Osteoblast (primary cell): Measurements from ENCODE around the gene AQR. TPM values are rescaled to one million over a fixed set of nuclear protein-coding genes. Genes with fewer than 3 reads are reported as not detected.

Source experiments
- DNase-seq: peaks from one replicate; pipeline ENCODE4 v3.0.0; 2011; ENCODE audit warnings: low spot score, mixed read lengths; ENCODE audit not compliant: insufficient read length; ENCODE audit errors: missing footprints
- H2AFZ ChIP-seq: 2 replicates; pipeline ENCODE4 v1.6.0; 2011; ENCODE audit warnings: mild to moderate bottlenecking, low read length
- H3K27ac ChIP-seq: 2 replicates; pipeline ENCODE4 v1.5.1; 2011; ENCODE audit warnings: mild to moderate bottlenecking, low read depth, low read length, moderate library complexity
- H3K27me3 ChIP-seq: 2 replicates; pipeline ENCODE4 v1.6.0; 2012; ENCODE audit warnings: mild to moderate bottlenecking, control low read depth, inconsistent platforms, low read length, moderate library complexity; ENCODE audit not compliant: insufficient read depth
- H3K36me3 ChIP-seq: 2 replicates; pipeline ENCODE4 v1.5.1; 2011; ENCODE audit warnings: mild to moderate bottlenecking, low read length, control low read depth, moderate library complexity; ENCODE audit not compliant: insufficient read depth
- H3K4me1 ChIP-seq: 2 replicates; pipeline ENCODE4 v1.5.1; 2011; ENCODE audit warnings: mild to moderate bottlenecking, low read length, control low read depth, moderate library complexity; ENCODE audit not compliant: insufficient read depth
- H3K4me2 ChIP-seq: 2 replicates; pipeline ENCODE4 v1.6.0; 2011; ENCODE audit warnings: mild to moderate bottlenecking, low read length; ENCODE audit not compliant: insufficient read depth
- H3K4me3 ChIP-seq: fragments of 200-600 bp; sonication (generic); 3 replicates; pipeline ENCODE4 v1.5.1; 2012; ENCODE audit warnings: mild to moderate bottlenecking, low read length, inconsistent platforms; ENCODE audit not compliant: insufficient read depth
- H3K79me2 ChIP-seq: 2 replicates; pipeline ENCODE4 v1.6.0; 2012; ENCODE audit warnings: mild to moderate bottlenecking, low read length, control low read depth, inconsistent platforms; ENCODE audit not compliant: insufficient read depth
- H3K9me3 ChIP-seq: 2 replicates; pipeline ENCODE4 v1.5.1; 2011; ENCODE audit warnings: low read depth, low read length, control low read depth
- H4K20me1 ChIP-seq: 2 replicates; pipeline ENCODE4 v1.6.0; 2012; ENCODE audit warnings: mild to moderate bottlenecking, low read length, control low read depth; ENCODE audit not compliant: insufficient read depth
- CTCF ChIP-seq: IDR thresholded peaks from 2 replicates; pipeline ENCODE4 v1.5.1; 2011; ENCODE audit warnings: mild to moderate bottlenecking, low read depth, low read length, moderate library complexity; ENCODE audit errors: extremely low read depth
- total RNA-seq: library from RNA; depleted of rRNA; stranded (reverse); fragments of >200 nt; gene quantifications from 2 replicates; pipeline ENCODE4 v1.2.3, GENCODE V29; 2012

AQR gene
- total RNA-seq, 1 donor, result 24.6 TPM

GRCh38 chr15:34883042-34883441, 86.5 kb downstream of the AQR start:
- H3K4me2 ChIP-seq, result no peak overlapping the region
- no peaks in the 10 kb centered on the region for H3K9me3 ChIP-seq
- H3K79me2 ChIP-seq, result no peaks in the 10 kb centered on the region
- no peaks in the 10 kb centered on the region for H4K20me1 ChIP-seq
- peaks cover 14% of the 10 kb centered on the region for H3K36me3 ChIP-seq
- H3K4me1 ChIP-seq, result no peaks in the 10 kb centered on the region
- no peak for TF ChIP-seq CTCF
- no peaks in the 10 kb centered on the region for H3K27me3 ChIP-seq
- DNase-seq, result no peak
- H3K27ac ChIP-seq, result no peak overlapping the region
- H2AFZ ChIP-seq, result no peak overlapping the region
- no peak overlapping the region for H3K4me3 ChIP-seq

GRCh38 chr15:34879107-34879506, 90.4 kb downstream of the AQR start:
- Histone ChIP-seq H2AFZ (no peak overlapping the region), H3K9me3 (no peaks in the 10 kb centered on the region), H3K4me2 (no peak overlapping the region), H3K27me3 (no peaks in the 10 kb centered on the region), H3K4me3 (no peak overlapping the region), H4K20me1 (no peaks in the 10 kb centered on the region), H3K27ac (no peak overlapping the region), H3K79me2 (no peaks in the 10 kb centered on the region), H3K36me3 (peaks cover 32% of the 10 kb centered on the region), H3K4me1 (no peaks in the 10 kb centered on the region)
- DNase-seq, result no peak
- TF ChIP-seq CTCF, result no peak

GRCh38 chr15:34876640-34877039, 92.9 kb downstream of the AQR start:
- TF ChIP-seq CTCF, result no peak
- no peaks in the 10 kb centered on the region for H3K27me3 ChIP-seq
- H4K20me1 ChIP-seq, result no peaks in the 10 kb centered on the region
- H3K4me3 ChIP-seq, result no peak overlapping the region
- no peak overlapping the region for H3K27ac ChIP-seq
- peaks cover 18% of the 10 kb centered on the region for H3K36me3 ChIP-seq
- no peaks in the 10 kb centered on the region for H3K9me3 ChIP-seq
- no peaks in the 10 kb centered on the region for H3K4me1 ChIP-seq
- H3K79me2 ChIP-seq, result no peaks in the 10 kb centered on the region
- no peak overlapping the region for H3K4me2 ChIP-seq
- no peak overlapping the region for H2AFZ ChIP-seq
- no peak for DNase-seq

- no peaks in the 10 kb centered on the region for H3K4me1 ChIP-seq
- H4K20me1 ChIP-seq, result no peaks in the 10 kb centered on the region
- H3K4me3 ChIP-seq, result no peak overlapping the region
- TF ChIP-seq CTCF, result no peak
- H2AFZ ChIP-seq, result no peak overlapping the region
- no peaks in the 10 kb centered on the region for H3K27me3 ChIP-seq
- no peak for DNase-seq
- H3K36me3 ChIP-seq, result peaks cover 9% of the 10 kb centered on the region
- H3K4me2 ChIP-seq, result no peak overlapping the region
- H3K79me2 ChIP-seq, result no peaks in the 10 kb centered on the region
- H3K27ac ChIP-seq, result no peak overlapping the region
- no peaks in the 10 kb centered on the region for H3K9me3 ChIP-seq
Measured at GRCh38 chr15:34869110-34869509, 100.4 kb downstream of the AQR start.
